KMS-11 (cell line): Measurements from ENCODE around the gene FAM163B.
"Not testable (repeated sequence)": the region's sequence is repeated elsewhere in the genome, so short reads cannot be mapped to it uniquely, and the experiment has no call there.

ENCODE experiments used
- H2AFZ ChIP-seq: fragments of 200-600 bp; sonication (generic); 2 replicates; pipeline ENCODE4 v1.6.1; 2016; ENCODE audit warnings: antibody characterized with exemption, mixed run types, low read depth
- H3K27ac ChIP-seq: fragments of 200-600 bp; sonication (generic); 2 replicates; pipeline ENCODE4 v1.6.1; 2016; ENCODE audit warnings: mild to moderate bottlenecking, mixed run types
- H3K27me3 ChIP-seq: fragments of 200-600 bp; sonication (generic); 2 replicates; pipeline ENCODE4 v1.6.1; 2017; ENCODE audit warnings: mild to moderate bottlenecking, low read depth, mixed run types, moderate library complexity; ENCODE audit not compliant: insufficient read depth
- H3K36me3 ChIP-seq: fragments of 200-600 bp; sonication (generic); 2 replicates; pipeline ENCODE4 v1.6.1; 2017; ENCODE audit warnings: mild to moderate bottlenecking, mixed run types; ENCODE audit not compliant: insufficient read depth
- H3K4me1 ChIP-seq: fragments of 200-600 bp; sonication (generic); 2 replicates; pipeline ENCODE4 v1.6.1; 2016; ENCODE audit warnings: mild to moderate bottlenecking, low read depth, mixed run types; ENCODE audit not compliant: poor library complexity, severe bottlenecking
- H3K4me2 ChIP-seq: fragments of 200-600 bp; sonication (generic); 2 replicates; pipeline ENCODE4 v1.7.0; 2016; ENCODE audit warnings: mild to moderate bottlenecking, mixed run types
- H3K4me3 ChIP-seq: fragments of 200-600 bp; sonication (generic); IDR thresholded peaks from 2 replicates; pipeline ENCODE4 v1.6.1; 2017; ENCODE audit warnings: low read depth, low read length, mixed read lengths; ENCODE audit not compliant: insufficient read depth
- H3K79me2 ChIP-seq: fragments of 200-600 bp; sonication (generic); 2 replicates; pipeline ENCODE4 v1.6.1; 2016; ENCODE audit warnings: low read depth, mixed run types; ENCODE audit not compliant: insufficient read depth
- H3K9ac ChIP-seq: fragments of 200-600 bp; sonication (generic); 2 replicates; pipeline ENCODE4 v1.6.1; 2016; ENCODE audit warnings: mild to moderate bottlenecking, mixed run types
- H4K20me1 ChIP-seq: fragments of 200-600 bp; sonication (generic); 2 replicates; pipeline ENCODE4 v1.6.1; 2016; ENCODE audit warnings: mild to moderate bottlenecking, mixed run types; ENCODE audit not compliant: insufficient read depth
- TF ChIP-seq, protein P1 (sequence below): fragments of 200-600 bp; sonication (generic); conservative IDR thresholded peaks from 2 replicates; pipeline ENCODE4 v1.6.1; 2017; ENCODE audit warnings: low read depth, mild to moderate bottlenecking, antibody characterized with exemption, low read length, moderate library complexity, mixed read lengths

Gene FAM163B

DNA sequence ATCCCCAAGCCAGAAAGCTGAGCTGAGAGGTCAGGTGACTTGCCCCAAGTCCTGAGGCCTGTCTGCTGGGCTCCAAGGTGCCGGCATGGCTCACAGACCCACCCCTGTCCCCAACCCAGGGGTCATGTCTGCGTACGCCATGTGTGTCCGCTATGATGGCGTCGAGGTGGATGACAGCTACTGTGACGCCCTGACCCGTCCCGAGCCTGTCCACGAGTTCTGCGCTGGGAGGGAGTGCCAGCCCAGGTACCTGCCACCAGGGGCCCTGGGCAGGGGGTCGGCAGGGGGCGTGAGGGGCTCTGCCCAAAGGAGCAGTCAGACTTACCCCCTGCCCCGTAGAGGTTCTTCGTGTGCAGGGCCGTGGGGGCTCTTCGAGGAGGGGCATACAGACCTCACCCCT, 42.4 kb downstream of the FAM163B start:
- Histone ChIP-seq H3K27me3 (peaks cover 41% of the 10 kb centered on the region; the same call in 1 of the 2 replicates), H3K4me2 (no peak overlapping the region), H3K4me3 (no peak overlapping the region), H3K79me2 (no peaks in the 10 kb centered on the region), H2AFZ (no peak overlapping the region), H3K4me1 (no peaks in the 10 kb centered on the region), H4K20me1 (no peaks in the 10 kb centered on the region), H3K36me3 (no peaks in the 10 kb centered on the region), H3K9ac (no peak overlapping the region), H3K27ac (no peak overlapping the region)
- TF ChIP-seq, protein P1, sequence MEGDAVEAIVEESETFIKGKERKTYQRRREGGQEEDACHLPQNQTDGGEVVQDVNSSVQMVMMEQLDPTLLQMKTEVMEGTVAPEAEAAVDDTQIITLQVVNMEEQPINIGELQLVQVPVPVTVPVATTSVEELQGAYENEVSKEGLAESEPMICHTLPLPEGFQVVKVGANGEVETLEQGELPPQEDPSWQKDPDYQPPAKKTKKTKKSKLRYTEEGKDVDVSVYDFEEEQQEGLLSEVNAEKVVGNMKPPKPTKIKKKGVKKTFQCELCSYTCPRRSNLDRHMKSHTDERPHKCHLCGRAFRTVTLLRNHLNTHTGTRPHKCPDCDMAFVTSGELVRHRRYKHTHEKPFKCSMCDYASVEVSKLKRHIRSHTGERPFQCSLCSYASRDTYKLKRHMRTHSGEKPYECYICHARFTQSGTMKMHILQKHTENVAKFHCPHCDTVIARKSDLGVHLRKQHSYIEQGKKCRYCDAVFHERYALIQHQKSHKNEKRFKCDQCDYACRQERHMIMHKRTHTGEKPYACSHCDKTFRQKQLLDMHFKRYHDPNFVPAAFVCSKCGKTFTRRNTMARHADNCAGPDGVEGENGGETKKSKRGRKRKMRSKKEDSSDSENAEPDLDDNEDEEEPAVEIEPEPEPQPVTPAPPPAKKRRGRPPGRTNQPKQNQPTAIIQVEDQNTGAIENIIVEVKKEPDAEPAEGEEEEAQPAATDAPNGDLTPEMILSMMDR, result no peak

GRCh38 chr9:133566382-133566781, 42.8 kb downstream of the FAM163B start:
- H3K27ac ChIP-seq, result no peak overlapping the region
- no peak overlapping the region for H3K4me3 ChIP-seq
- H3K79me2 ChIP-seq, result no peaks in the 10 kb centered on the region
- no peaks in the 10 kb centered on the region for H4K20me1 ChIP-seq
- H3K4me1 ChIP-seq, result no peaks in the 10 kb centered on the region
- H3K4me2 ChIP-seq, result no peak overlapping the region
- no peak overlapping the region for H2AFZ ChIP-seq
- no peak overlapping the region for H3K9ac ChIP-seq
- H3K36me3 ChIP-seq, result no peaks in the 10 kb centered on the region
- TF ChIP-seq, protein P1, result no peak
- peaks cover 41% of the 10 kb centered on the region; the same call in 1 of the 2 replicates for H3K27me3 ChIP-seq

- Histone ChIP-seq H3K36me3 (no peaks in the 10 kb centered on the region), H3K9ac (no peak overlapping the region), H3K27ac (no peak overlapping the region), H3K4me1 (no peaks in the 10 kb centered on the region), H3K4me2 (no peak overlapping the region), H3K27me3 (peaks cover 43% of the 10 kb centered on the region; the same call in 1 of the 2 replicates), H2AFZ (no peak overlapping the region), H4K20me1 (no peaks in the 10 kb centered on the region), H3K79me2 (no peaks in the 10 kb centered on the region), H3K4me3 (no peak overlapping the region)
- TF ChIP-seq, protein P1, result no peak
Measured at GRCh38 chr9:133564451-133565116, 44.6 kb downstream of the FAM163B start.

DNA sequence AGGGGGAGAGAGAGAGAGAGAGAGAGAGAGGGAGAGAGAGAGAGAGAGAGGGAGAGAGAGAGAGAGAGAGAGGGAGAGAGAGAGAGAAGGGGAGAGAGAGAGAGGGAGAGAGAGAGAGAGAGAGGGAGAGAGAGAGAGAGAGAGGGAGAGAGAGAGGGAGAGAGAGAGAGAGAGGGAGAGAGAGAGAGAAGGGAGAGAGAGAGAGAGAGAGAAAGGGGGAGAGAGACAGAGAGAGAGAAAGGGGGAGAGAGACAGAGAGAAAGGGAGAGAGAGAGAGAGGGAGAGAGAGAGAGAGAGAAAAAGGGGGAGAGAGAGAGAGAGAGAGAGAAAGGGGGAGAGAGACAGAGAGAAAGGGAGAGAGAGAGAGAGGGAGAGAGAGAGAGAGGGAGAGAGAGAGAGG, 45.4 kb downstream of the FAM163B start:
- peaks cover 42% of the 10 kb centered on the region; the same call in 1 of the 2 replicates for H3K27me3 ChIP-seq
- not testable (repeated sequence) for H3K36me3 ChIP-seq, H3K4me1 ChIP-seq

GRCh38 chr9:133563291-133563796, 45.8 kb downstream of the FAM163B start:
- TF ChIP-seq, protein P1, result no peak

More for the DNA sequence above, 45.4 kb downstream of the FAM163B start:
- not testable (repeated sequence) for H4K20me1 ChIP-seq, H3K4me3 ChIP-seq, H2AFZ ChIP-seq, H3K4me2 ChIP-seq, H3K27ac ChIP-seq, H3K79me2 ChIP-seq, H3K9ac ChIP-seq

More at GRCh38 chr9:133563291-133563796, 45.8 kb downstream of the FAM163B start:
- Histone ChIP-seq H3K27me3 (peaks cover 47% of the 10 kb centered on the region; the same call in 1 of the 2 replicates), H2AFZ (no peak overlapping the region), H3K4me1 (no peaks in the 10 kb centered on the region), H3K4me3 (no peak overlapping the region), H3K9ac (no peak overlapping the region), H3K4me2 (no peak overlapping the region), H3K79me2 (no peaks in the 10 kb centered on the region), H4K20me1 (no peaks in the 10 kb centered on the region), H3K36me3 (no peaks in the 10 kb centered on the region), H3K27ac (no peak overlapping the region)
